ENCODE measurements around the gene PLG.
"Not testable (repeated sequence)": the region's sequence is repeated elsewhere in the genome, so short reads cannot be mapped to it uniquely, and the experiment has no call there.

The PLG gene

GRCh38 chr6:160668589-160668988 is 33.5 kb upstream of the PLG start:
- DNase-seq (ENCODE audit: low read depth), result no peak
- no peak for TF ChIP-seq CTCF (IDR thresholded peaks at IDR 0.05; ENCODE audit: low read length, missing control alignments)
- no peak overlapping the region for H3K4me3 ChIP-seq (replicated peaks; ENCODE audit: low read depth, low read length)

- DNase-seq (ENCODE audit: low read depth); H3K4me3 ChIP-seq (replicated peaks; ENCODE audit: low read depth, low read length): not testable (repeated sequence)
These were observed 25.6 kb upstream of the PLG start for GRCh38 chr6:160676418-160676817.

- no peak overlapping the region for H3K4me3 ChIP-seq (replicated peaks; ENCODE audit: low read depth, low read length)
- no peak for TF ChIP-seq CTCF (IDR thresholded peaks at IDR 0.05; ENCODE audit: low read length, missing control alignments)
These were observed 23.8 kb upstream of the PLG start for GRCh38 chr6:160678230-160678629.

GRCh38 chr6:160678744-160679401 is 23.2 kb upstream of the PLG start:
- H3K4me3 ChIP-seq (replicated peaks; ENCODE audit: low read depth, low read length), result no peak overlapping the region
- no peak for TF ChIP-seq CTCF (IDR thresholded peaks at IDR 0.05; ENCODE audit: low read length, missing control alignments)
- DNase-seq (ENCODE audit: low read depth), result no peak

More at GRCh38 chr6:160678230-160678629, 23.8 kb upstream of the PLG start:
- no peak for DNase-seq (ENCODE audit: low read depth)

- H3K4me3 ChIP-seq (replicated peaks; ENCODE audit: low read depth, low read length), result no peak overlapping the region
- DNase-seq (ENCODE audit: low read depth), result no peak
- TF ChIP-seq CTCF (IDR thresholded peaks at IDR 0.05; ENCODE audit: low read length, missing control alignments), result no peak
These were observed 22.7 kb upstream of the PLG start for GRCh38 chr6:160679402-160679769.

GRCh38 chr6:160685101-160685761 is 16.8 kb upstream of the PLG start:
- DNase-seq (ENCODE audit: low read depth); H3K4me3 ChIP-seq (replicated peaks; ENCODE audit: low read depth, low read length): not testable (repeated sequence)

GRCh38 chr6:160685762-160686450 is 16.1 kb upstream of the PLG start:
- DNase-seq (ENCODE audit: low read depth), result no peak
- no peak overlapping the region for H3K4me3 ChIP-seq (replicated peaks; ENCODE audit: low read depth, low read length)
- TF ChIP-seq CTCF (IDR thresholded peaks at IDR 0.05; ENCODE audit: low read length, missing control alignments), result no peak

- no peak overlapping the region for H3K4me3 ChIP-seq (replicated peaks; ENCODE audit: low read depth, low read length)
- DNase-seq (ENCODE audit: low read depth), result no peak
- TF ChIP-seq CTCF (IDR thresholded peaks at IDR 0.05; ENCODE audit: low read length, missing control alignments), result no peak
These were observed 11.6 kb upstream of the PLG start for GRCh38 chr6:160690458-160690857.

Measured in fibroblast of pulmonary artery (primary cell).